Epithelial cell of proximal tubule (primary cell): ENCODE data around the gene WHAMM. TPM values are rescaled to one million over a fixed set of nuclear protein-coding genes. Genes with fewer than 3 reads are reported as not detected.

Experiments
- DNase-seq: peaks from one replicate; pipeline ENCODE4 v3.0.0-alpha.2; 2011; ENCODE audit warnings: low read depth
- H3K4me3 ChIP-seq: 2 replicates; pipeline ENCODE4 v1.5.1; 2011; ENCODE audit warnings: low read depth, mild to moderate bottlenecking, low read length
- total RNA-seq: library from RNA; depleted of rRNA; stranded (reverse); fragments of >200 nt; gene quantifications from 2 replicates; pipeline ENCODE4 v1.2.3, GENCODE V29; 2015
- TF ChIP-seq, protein P1 (sequence below): conservative IDR thresholded peaks from 2 replicates; pipeline ENCODE4 v1.5.1; 2012; ENCODE audit warnings: low read depth, mild to moderate bottlenecking, low read length

Gene WHAMM
- total RNA-seq, 1 donor from 2014 or later = 6.0 TPM

DNA sequence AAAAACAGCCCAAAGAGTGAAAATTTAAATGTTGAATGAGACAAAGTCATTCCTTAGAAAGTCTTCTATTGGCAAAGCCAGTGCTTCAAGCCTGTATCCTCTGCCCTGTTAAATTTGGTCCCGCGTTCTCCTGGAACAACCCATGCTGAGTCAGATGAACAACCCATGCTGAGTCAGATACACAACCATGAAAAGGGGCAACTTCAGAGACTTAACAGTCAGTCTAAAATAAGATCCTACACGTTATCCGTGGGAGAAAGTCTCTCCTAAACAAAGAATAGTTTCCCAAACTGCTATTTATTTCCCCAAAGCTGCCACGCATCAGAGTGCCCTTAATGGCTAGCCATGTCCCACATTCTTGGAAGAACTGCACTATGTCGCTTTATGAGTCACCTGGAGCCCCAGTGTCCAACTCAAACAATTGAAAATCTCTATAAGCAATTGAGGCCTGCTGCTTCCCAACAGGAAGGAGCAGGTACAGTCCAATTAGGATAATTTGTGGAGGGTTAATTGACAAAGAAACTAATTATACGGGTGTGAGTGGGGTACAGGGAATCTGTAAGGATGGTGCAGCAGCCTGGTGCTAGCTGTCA lies 66.1 kb downstream of the WHAMM start:
- no peak for DNase-seq
- TF ChIP-seq, protein P1, sequence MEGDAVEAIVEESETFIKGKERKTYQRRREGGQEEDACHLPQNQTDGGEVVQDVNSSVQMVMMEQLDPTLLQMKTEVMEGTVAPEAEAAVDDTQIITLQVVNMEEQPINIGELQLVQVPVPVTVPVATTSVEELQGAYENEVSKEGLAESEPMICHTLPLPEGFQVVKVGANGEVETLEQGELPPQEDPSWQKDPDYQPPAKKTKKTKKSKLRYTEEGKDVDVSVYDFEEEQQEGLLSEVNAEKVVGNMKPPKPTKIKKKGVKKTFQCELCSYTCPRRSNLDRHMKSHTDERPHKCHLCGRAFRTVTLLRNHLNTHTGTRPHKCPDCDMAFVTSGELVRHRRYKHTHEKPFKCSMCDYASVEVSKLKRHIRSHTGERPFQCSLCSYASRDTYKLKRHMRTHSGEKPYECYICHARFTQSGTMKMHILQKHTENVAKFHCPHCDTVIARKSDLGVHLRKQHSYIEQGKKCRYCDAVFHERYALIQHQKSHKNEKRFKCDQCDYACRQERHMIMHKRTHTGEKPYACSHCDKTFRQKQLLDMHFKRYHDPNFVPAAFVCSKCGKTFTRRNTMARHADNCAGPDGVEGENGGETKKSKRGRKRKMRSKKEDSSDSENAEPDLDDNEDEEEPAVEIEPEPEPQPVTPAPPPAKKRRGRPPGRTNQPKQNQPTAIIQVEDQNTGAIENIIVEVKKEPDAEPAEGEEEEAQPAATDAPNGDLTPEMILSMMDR = no peak
- H3K4me3 ChIP-seq = no peak overlapping the region

DNA sequence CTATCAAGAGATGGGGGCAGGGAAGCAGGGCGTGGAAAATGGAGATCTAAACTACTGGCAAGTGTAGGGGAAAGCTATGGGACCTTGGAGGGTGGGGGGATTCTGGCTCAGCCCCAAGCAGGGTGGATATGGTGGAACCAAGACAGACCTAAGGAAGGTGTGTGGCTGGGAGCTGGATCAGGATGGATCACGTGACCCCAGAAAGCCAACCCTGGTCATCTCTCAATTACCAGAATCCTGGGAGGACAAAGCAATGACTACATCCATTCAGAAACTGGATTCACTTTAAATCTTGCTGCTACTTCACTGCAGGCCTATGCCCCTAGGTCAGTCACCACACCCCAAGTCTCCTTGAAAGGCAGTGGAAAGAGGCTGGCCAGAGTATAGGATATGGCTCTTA lies 68.4 kb downstream of the WHAMM start:
- DNase-seq = no peak
- no peak overlapping the region for H3K4me3 ChIP-seq
- TF ChIP-seq, protein P1 = no peak

DNA sequence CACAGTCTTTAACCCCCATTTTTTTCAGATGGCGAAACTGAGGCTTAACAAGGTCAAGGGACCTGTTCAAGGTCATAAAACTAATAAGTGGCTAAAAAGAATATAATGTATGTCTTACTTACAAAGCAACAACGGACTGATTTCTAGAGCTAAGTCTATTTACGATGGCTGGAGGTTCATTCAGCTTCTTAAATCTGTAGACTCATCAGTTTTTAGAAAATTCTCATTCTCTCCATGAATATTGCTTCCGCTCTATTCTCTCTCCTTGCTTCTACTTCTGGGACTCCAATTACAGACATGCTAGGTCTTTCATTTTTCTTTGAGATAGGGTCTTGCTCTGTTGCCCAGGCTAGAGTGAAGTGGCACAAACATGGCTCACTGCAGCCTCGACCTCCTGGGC lies 68.9 kb downstream of the WHAMM start:
- no peak overlapping the region for H3K4me3 ChIP-seq
- no peak for DNase-seq
- TF ChIP-seq, protein P1 = no peak

DNA sequence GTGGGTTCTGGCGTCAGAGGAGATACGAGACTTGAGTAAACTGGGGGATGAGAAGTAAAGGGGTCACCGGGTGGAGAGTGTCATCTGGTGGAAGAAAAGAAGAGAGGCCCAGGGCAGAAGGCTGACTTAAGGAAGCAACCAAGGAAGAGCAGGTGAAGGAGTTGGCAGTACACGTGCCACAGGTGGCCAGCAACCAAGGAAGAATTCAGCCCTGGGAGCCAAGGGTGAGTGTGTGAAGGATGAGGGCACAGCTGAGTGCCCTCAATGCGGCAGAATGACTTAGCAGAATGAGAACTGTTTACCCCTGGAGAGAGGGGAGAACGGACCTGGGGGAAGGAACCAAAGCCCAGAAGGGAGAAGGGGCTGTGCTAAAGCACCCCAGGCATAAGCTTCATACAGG lies 71.3 kb downstream of the WHAMM start:
- TF ChIP-seq, protein P1 = no peak
- no peak for DNase-seq
- H3K4me3 ChIP-seq = no peak overlapping the region

DNA sequence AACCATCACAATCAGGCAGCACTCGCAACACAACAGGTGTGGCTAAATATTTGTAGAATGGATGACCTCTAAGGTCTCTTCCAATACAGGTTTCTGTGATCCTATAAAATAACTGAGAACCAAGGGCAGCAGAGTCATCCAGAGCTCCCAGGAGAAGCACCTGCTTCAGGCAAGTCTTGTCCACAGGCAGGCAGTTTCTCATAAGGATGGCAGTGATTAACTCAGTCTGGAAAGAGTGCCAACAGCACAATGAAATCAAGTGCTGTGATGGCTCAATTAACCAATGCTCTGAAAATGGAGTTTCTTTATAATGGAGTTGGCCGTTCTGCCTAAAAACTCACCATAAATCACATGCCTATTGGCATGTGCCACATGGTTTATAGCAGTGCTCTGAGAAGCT lies 72.3 kb downstream of the WHAMM start:
- no peak for DNase-seq
- TF ChIP-seq, protein P1 = no peak
- no peak overlapping the region for H3K4me3 ChIP-seq

DNA sequence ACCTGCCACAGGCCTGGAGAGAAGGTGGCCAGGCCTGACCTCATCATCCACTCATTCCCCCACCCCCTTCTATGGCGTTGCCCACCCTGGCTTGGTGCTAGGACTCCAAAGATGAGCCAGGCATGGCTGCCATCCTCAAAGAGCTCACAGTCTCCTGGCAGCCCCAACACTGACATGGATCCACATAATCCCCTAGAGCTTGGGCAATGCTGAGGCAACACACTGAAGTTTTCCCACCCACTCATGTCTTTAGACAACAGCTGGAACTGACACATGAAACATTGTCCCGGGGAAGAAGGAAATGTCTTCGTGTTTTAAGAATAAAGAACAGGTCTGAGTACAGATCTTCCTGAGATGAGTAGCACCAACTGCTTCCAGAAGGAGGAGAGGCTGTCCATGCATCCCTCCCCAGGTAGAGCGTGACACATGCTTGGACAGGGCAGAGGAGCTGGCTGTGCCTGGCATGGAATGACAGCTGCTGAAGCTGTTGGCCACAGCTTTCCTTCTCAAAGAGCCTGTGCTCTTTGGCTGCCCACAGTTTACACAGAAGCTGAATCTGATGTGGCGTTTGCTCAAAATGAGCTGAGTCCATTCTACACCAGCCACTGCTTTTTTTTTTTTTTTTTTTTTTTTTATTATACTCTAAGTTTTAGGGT lies 73.0 kb downstream of the WHAMM start:
- no peak for DNase-seq
- no peak overlapping the region for H3K4me3 ChIP-seq
- TF ChIP-seq, protein P1 = no peak

Other genes with a start within 250 kb of the WHAMM start
- gene CPEB1, start 162.3 kb upstream of the WHAMM start, total RNA-seq = 0.35 and 0.43 TPM in 2 replicates
- under 0.01 and 0.07 TPM in 2 replicates for gene AP3B2, start 99.8 kb upstream of the WHAMM start, total RNA-seq
- gene FSD2, start 3.6 kb upstream of the WHAMM start, total RNA-seq = not detected in 2 replicates
- gene HOMER2, start 143.1 kb downstream of the WHAMM start, total RNA-seq = 41.4 and 48.8 TPM in 2 replicates
- 35.8 and 40.5 TPM in 2 replicates for gene RAMAC, start 176.6 kb downstream of the WHAMM start, total RNA-seq
- 19.2 and 20.2 TPM in 2 replicates for gene C15orf40, start 202.0 kb downstream of the WHAMM start, total RNA-seq